ENCODE results near the gene CCDC149. TPM values are rescaled to one million over a fixed set of nuclear protein-coding genes. Genes with fewer than 3 reads are reported as not detected.

Gene CCDC149
- total RNA-seq, 1 experiment from 2014 or later: 8.9 TPM

GRCh38 chr4:24887881-24888430 lies 24.9 kb downstream of the CCDC149 start:
- TF ChIP-seq CTCF (IDR thresholded peaks at IDR 0.05; ENCODE audit: unreplicated experiment): no peak
- intact Hi-C loops (cut with micrococcal nuclease; ENCODE audit: unreplicated experiment): no loop called here
- CTCF ChIA-PET: interaction anchor here (0.6 kb wide), 1 partner anchor 72 kb away, joined by 3 read pairs; no protein-coding TSS in a partner anchor
- BruUV-seq (replicated peaks): no TSS peak
- Mint-ChIP-seq H3K36me3 (ENCODE audit: insufficient read depth, unreplicated experiment) (no peaks in the 10 kb centered on the region), H3K4me1 (ENCODE audit: low read depth, unreplicated experiment) (no peaks in the 10 kb centered on the region), H3K27ac (ENCODE audit: unreplicated experiment) (no peak overlapping the region), H3K27me3 (ENCODE audit: unreplicated experiment) (no peaks in the 10 kb centered on the region), H3K4me3 (ENCODE audit: low read depth, unreplicated experiment) (no peak overlapping the region), H3K9me3 (ENCODE audit: low read depth, unreplicated experiment) (no peaks in the 10 kb centered on the region)
- DNase-seq: no peak

- Mint-ChIP-seq H3K27ac (ENCODE audit: unreplicated experiment) (no peak overlapping the region), H3K36me3 (ENCODE audit: insufficient read depth, unreplicated experiment) (no peaks in the 10 kb centered on the region), H3K9me3 (ENCODE audit: low read depth, unreplicated experiment) (no peaks in the 10 kb centered on the region), H3K27me3 (ENCODE audit: unreplicated experiment) (no peaks in the 10 kb centered on the region), H3K4me3 (ENCODE audit: low read depth, unreplicated experiment) (no peak overlapping the region), H3K4me1 (ENCODE audit: low read depth, unreplicated experiment) (no peaks in the 10 kb centered on the region)
- BruUV-seq (replicated peaks): no TSS peak
- no peak for TF ChIP-seq CTCF (IDR thresholded peaks at IDR 0.05; ENCODE audit: unreplicated experiment)
- intact Hi-C loops (cut with micrococcal nuclease; ENCODE audit: unreplicated experiment): no loop called here
- CTCF ChIA-PET: no interaction called here
- no peak for DNase-seq
Observed at GRCh38 chr4:24886596-24886995, 26.2 kb downstream of the CCDC149 start.

- no peak overlapping the region for H3K4me3 Mint-ChIP-seq (ENCODE audit: low read depth, unreplicated experiment)
- intact Hi-C loops (cut with micrococcal nuclease; ENCODE audit: unreplicated experiment): no loop called here
- no peak for TF ChIP-seq CTCF (IDR thresholded peaks at IDR 0.05; ENCODE audit: unreplicated experiment)
- H3K4me1 Mint-ChIP-seq (ENCODE audit: low read depth, unreplicated experiment): no peaks in the 10 kb centered on the region
- no TSS peak for BruUV-seq (replicated peaks)
- no peaks in the 10 kb centered on the region for H3K36me3 Mint-ChIP-seq (ENCODE audit: insufficient read depth, unreplicated experiment)
- H3K27me3 Mint-ChIP-seq (ENCODE audit: unreplicated experiment): no peaks in the 10 kb centered on the region
- H3K27ac Mint-ChIP-seq (ENCODE audit: unreplicated experiment): no peak overlapping the region
- CTCF ChIA-PET: no interaction called here
- DNase-seq: no peak
- no peaks in the 10 kb centered on the region for H3K9me3 Mint-ChIP-seq (ENCODE audit: low read depth, unreplicated experiment)
Observed at GRCh38 chr4:24885342-24885741, 27.5 kb downstream of the CCDC149 start.

- no peak overlapping the region for H3K4me3 Mint-ChIP-seq (ENCODE audit: low read depth, unreplicated experiment)
- no peaks in the 10 kb centered on the region for H3K9me3 Mint-ChIP-seq (ENCODE audit: low read depth, unreplicated experiment)
- CTCF ChIA-PET: no interaction called here
- intact Hi-C loops (cut with micrococcal nuclease; ENCODE audit: unreplicated experiment): no loop called here
- no peaks in the 10 kb centered on the region for H3K36me3 Mint-ChIP-seq (ENCODE audit: insufficient read depth, unreplicated experiment)
- no peaks in the 10 kb centered on the region for H3K27me3 Mint-ChIP-seq (ENCODE audit: unreplicated experiment)
- DNase-seq: no peak
- no peak for TF ChIP-seq CTCF (IDR thresholded peaks at IDR 0.05; ENCODE audit: unreplicated experiment)
- H3K27ac Mint-ChIP-seq (ENCODE audit: unreplicated experiment): no peak overlapping the region
- H3K4me1 Mint-ChIP-seq (ENCODE audit: low read depth, unreplicated experiment): no peaks in the 10 kb centered on the region
- BruUV-seq (replicated peaks): no TSS peak
Observed at GRCh38 chr4:24884902-24885301, 27.9 kb downstream of the CCDC149 start.

Measured in Calu3 (cell line).